WTC11 (cell line): Measurements from ENCODE around the gene VTI1B. TPM values are rescaled to one million over a fixed set of nuclear protein-coding genes. Genes with fewer than 3 reads are reported as not detected.

ENCODE experiments used
- ATAC-seq: fragments of 200-7000 bp; cut with Tn5 transposase; 2 replicates; pipeline ENCODE4 v1.10.0; 2021; ENCODE audit warnings: mild to moderate bottlenecking, moderate library complexity
- CTCF ChIA-PET: fragments of 300-600 bp; sonication (Branson Sonifier 250); formaldehyde crosslinking; loops from one replicate; lab custom pipeline; 2021; ENCODE audit warnings: antibody characterized with exemption; lab: Charles Lee
- POLR2A ChIA-PET: fragments of 350-600 bp; sonication (Branson Sonifier 250); formaldehyde crosslinking; loops from one replicate; lab custom pipeline; 2021; ENCODE audit warnings: antibody characterized with exemption; lab: Charles Lee
- DNase-seq: peaks from one replicate; pipeline ENCODE4 v3.0.0; 2021; ENCODE audit warnings: low spot score
- H3K27ac Mint-ChIP-seq: 2 replicates; pipeline ENCODE4 v1.8.0; 2021; ENCODE audit warnings: mixed read lengths
- H3K27me3 Mint-ChIP-seq: 2 replicates; pipeline ENCODE4 v1.8.0; 2021; ENCODE audit warnings: low read depth, mild to moderate bottlenecking, moderate library complexity, mixed read lengths
- H3K36me3 Mint-ChIP-seq: 2 replicates; pipeline ENCODE4 v1.8.0; 2021; ENCODE audit warnings: mixed read lengths
- H3K4me1 Mint-ChIP-seq: 2 replicates; pipeline ENCODE4 v1.8.0; 2022; ENCODE audit warnings: mixed read lengths
- H3K4me3 Mint-ChIP-seq: 2 replicates; pipeline ENCODE4 v1.8.0; 2021; ENCODE audit warnings: mild to moderate bottlenecking, moderate library complexity, mixed read lengths
- H3K9me3 Mint-ChIP-seq: 2 replicates; pipeline ENCODE4 v1.8.0; 2021; ENCODE audit warnings: mixed read lengths
- AR ChIP-seq: fragments of 250-450 bp; sonication (Bioruptor Pico); IDR thresholded peaks from 2 replicates; pipeline ENCODE4 v1.9.0; 2021; ENCODE audit warnings: mild to moderate bottlenecking
- CBFB ChIP-seq: sonication (generic); formaldehyde crosslinking; IDR thresholded peaks from 2 replicates; pipeline ENCODE4 v1.8.1; 2022; ENCODE audit warnings: mild to moderate bottlenecking, low read depth, missing genetic modification reagents
- CREB1 ChIP-seq: sonication (generic); formaldehyde crosslinking; IDR thresholded peaks from 2 replicates; pipeline ENCODE4 v1.8.0; 2023; ENCODE audit warnings: mild to moderate bottlenecking, missing genetic modification reagents
- CREM ChIP-seq: sonication (generic); formaldehyde crosslinking; IDR thresholded peaks from 2 replicates; pipeline ENCODE4 v1.8.1; 2022; ENCODE audit warnings: mild to moderate bottlenecking, missing genetic modification reagents, moderate library complexity
- E2F1 ChIP-seq: sonication (generic); formaldehyde crosslinking; IDR thresholded peaks from 2 replicates; pipeline ENCODE4 v1.8.0; 2022; ENCODE audit warnings: mild to moderate bottlenecking, missing genetic modification reagents
- E2F5 ChIP-seq: sonication (generic); formaldehyde crosslinking; IDR thresholded peaks from 2 replicates; pipeline ENCODE4 v1.8.1; 2022; ENCODE audit warnings: mild to moderate bottlenecking, moderate library complexity, missing genetic modification reagents
- FOXJ3 ChIP-seq: sonication (generic); formaldehyde crosslinking; IDR thresholded peaks from 2 replicates; pipeline ENCODE4 v1.9.0; 2021; ENCODE audit warnings: missing genetic modification reagents, mild to moderate bottlenecking, borderline replicate concordance
- FOXK1 ChIP-seq: sonication (generic); formaldehyde crosslinking; IDR thresholded peaks from 2 replicates; pipeline ENCODE4 v1.8.0; 2022; ENCODE audit warnings: mild to moderate bottlenecking, moderate library complexity, missing genetic modification reagents
- GABPB1 ChIP-seq: sonication (generic); formaldehyde crosslinking; IDR thresholded peaks from 2 replicates; pipeline ENCODE4 v1.8.1; 2023; ENCODE audit warnings: mild to moderate bottlenecking, missing genetic modification reagents
- HMGA2 ChIP-seq: fragments of 250-450 bp; sonication (Bioruptor Pico); IDR thresholded peaks from 2 replicates; pipeline ENCODE4 v1.4.0; 2021; ENCODE audit warnings: mild to moderate bottlenecking, moderate library complexity
- NFYB ChIP-seq: sonication (generic); formaldehyde crosslinking; conservative IDR thresholded peaks from 2 replicates; pipeline ENCODE4 v1.8.0; 2022; ENCODE audit warnings: low read depth, missing genetic modification reagents
- NR1H2 ChIP-seq: sonication (generic); formaldehyde crosslinking; IDR thresholded peaks from 2 replicates; pipeline ENCODE4 v1.9.0; 2021; ENCODE audit warnings: mild to moderate bottlenecking, moderate library complexity, missing genetic modification reagents
- NR2C2 ChIP-seq: sonication (generic); formaldehyde crosslinking; IDR thresholded peaks from 2 replicates; pipeline ENCODE4 v1.8.0; 2022; ENCODE audit warnings: mild to moderate bottlenecking, missing genetic modification reagents
- SP1 ChIP-seq: sonication (generic); formaldehyde crosslinking; conservative IDR thresholded peaks from 2 replicates; pipeline ENCODE4 v1.8.1; 2022; ENCODE audit warnings: missing genetic modification reagents
- TEAD1 ChIP-seq: sonication (generic); formaldehyde crosslinking; IDR thresholded peaks from 2 replicates; pipeline ENCODE4 v1.8.0; 2022; ENCODE audit warnings: mild to moderate bottlenecking, missing genetic modification reagents
- ZNF138 ChIP-seq: sonication (generic); formaldehyde crosslinking; conservative IDR thresholded peaks from 2 replicates; pipeline ENCODE4 v1.8.1; 2022; ENCODE audit warnings: mild to moderate bottlenecking, moderate library complexity, missing genetic modification reagents
- ZNF423 ChIP-seq: fragments of 250-450 bp; sonication (Bioruptor Pico); IDR thresholded peaks from 2 replicates; pipeline ENCODE4 v2.1.2; 2022; ENCODE audit warnings: mild to moderate bottlenecking, moderate library complexity
- total RNA-seq: library from RNA; stranded (reverse); gene quantifications from 3 replicates; pipeline ENCODE4 v1.2.3, GENCODE V29; 2021
- TF ChIP-seq, protein P1 (sequence below): sonication (generic); formaldehyde crosslinking; IDR thresholded peaks from 2 replicates; pipeline ENCODE4 v1.8.0; 2022; ENCODE audit warnings: mild to moderate bottlenecking, missing genetic modification reagents
- TF ChIP-seq, protein P2 (sequence below): sonication (generic); formaldehyde crosslinking; IDR thresholded peaks from 2 replicates; pipeline ENCODE4 v1.8.1; 2023; ENCODE audit warnings: mild to moderate bottlenecking, moderate library complexity, missing genetic modification reagents
- TF ChIP-seq, protein P3 (sequence below): sonication (generic); formaldehyde crosslinking; IDR thresholded peaks from 2 replicates; pipeline ENCODE4 v1.8.0; 2022; ENCODE audit warnings: mild to moderate bottlenecking, missing genetic modification reagents
- TF ChIP-seq, protein P4 (sequence below): sonication (generic); formaldehyde crosslinking; IDR thresholded peaks from 2 replicates; pipeline ENCODE4 v1.8.0; 2023; ENCODE audit warnings: missing genetic modification reagents, mild to moderate bottlenecking, borderline replicate concordance

VTI1B gene
- total RNA-seq, 1 experiment from 2014 or later, result 108 TPM

- TF ChIP-seq E2F5 (no peak), NR2C2 (CRISPR knock-in tag) (no peak), CBFB (CRISPR knock-in tag) (no peak), CREB1 (CRISPR knock-in tag) (no peak), ZNF423 (CRISPR knock-in tag) (no peak), NFYB (no peak), AR (CRISPR knock-in tag) (no peak), E2F1 (CRISPR knock-in tag) (no peak), ZNF138 (CRISPR knock-in tag) (no peak), FOXK1 (peak; percentile 47; the same call in 1 of the 2 replicates), SP1 (CRISPR knock-in tag) (peak; percentile 80), CREM (CRISPR knock-in tag) (0 out of 2 replicates have a peak, but pooled peaks have one; percentile 18)
- TF ChIP-seq, protein P1, sequence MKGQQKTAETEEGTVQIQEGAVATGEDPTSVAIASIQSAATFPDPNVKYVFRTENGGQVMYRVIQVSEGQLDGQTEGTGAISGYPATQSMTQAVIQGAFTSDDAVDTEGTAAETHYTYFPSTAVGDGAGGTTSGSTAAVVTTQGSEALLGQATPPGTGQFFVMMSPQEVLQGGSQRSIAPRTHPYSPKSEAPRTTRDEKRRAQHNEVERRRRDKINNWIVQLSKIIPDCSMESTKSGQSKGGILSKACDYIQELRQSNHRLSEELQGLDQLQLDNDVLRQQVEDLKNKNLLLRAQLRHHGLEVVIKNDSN, result no peak
- TF ChIP-seq, protein P2, sequence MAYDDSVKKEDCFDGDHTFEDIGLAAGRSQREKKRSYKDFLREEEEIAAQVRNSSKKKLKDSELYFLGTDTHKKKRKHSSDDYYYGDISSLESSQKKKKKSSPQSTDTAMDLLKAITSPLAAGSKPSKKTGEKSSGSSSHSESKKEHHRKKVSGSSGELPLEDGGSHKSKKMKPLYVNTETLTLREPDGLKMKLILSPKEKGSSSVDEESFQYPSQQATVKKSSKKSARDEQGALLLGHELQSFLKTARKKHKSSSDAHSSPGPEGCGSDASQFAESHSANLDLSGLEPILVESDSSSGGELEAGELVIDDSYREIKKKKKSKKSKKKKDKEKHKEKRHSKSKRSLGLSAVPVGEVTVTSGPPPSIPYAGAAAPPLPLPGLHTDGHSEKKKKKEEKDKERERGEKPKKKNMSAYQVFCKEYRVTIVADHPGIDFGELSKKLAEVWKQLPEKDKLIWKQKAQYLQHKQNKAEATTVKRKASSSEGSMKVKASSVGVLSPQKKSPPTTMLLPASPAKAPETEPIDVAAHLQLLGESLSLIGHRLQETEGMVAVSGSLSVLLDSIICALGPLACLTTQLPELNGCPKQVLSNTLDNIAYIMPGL (CRISPR knock-in tag), result no peak
These were observed 21.0 kb upstream of the VTI1B start, which contains the start of gene RDH11 (continued) for GRCh38 chr14:67695394-67695949.

- Mint-ChIP-seq H3K4me3 (peak overlapping the region; percentile 96), H3K9me3 (no peaks in the 10 kb centered on the region), H3K27ac (peak overlapping the region; percentile 99), H3K27me3 (peaks cover 11% of the 10 kb centered on the region), H3K4me1 (peaks cover 11% of the 10 kb centered on the region), H3K36me3 (peaks cover 35% of the 10 kb centered on the region)
- DNase-seq (peak; percentile 70), ATAC-seq (peak; percentile 88)
- ChIA-PET POLR2A (interaction anchor here (0.6 to 2.1 kb wide), 16 partner anchors 10 to 335 kb away, joined by 3 to 21 read pairs (median 4); partner anchors contain the start of genes ARG2, ATP6V1D, EIF2S1 and PIGH), CTCF (interaction anchor here (0.5 to 2.6 kb wide), 14 partner anchors 10 to 335 kb away, joined by 3 to 23 read pairs (median 4); partner anchors contain the start of genes ARG2, ATP6V1D and PIGH)
- TF ChIP-seq ZNF423 (CRISPR knock-in tag), result no peak
- TF ChIP-seq, protein P1, result 0 out of 2 replicates have a peak, but pooled peaks have one; percentile 3
- TF ChIP-seq FOXK1, result 0 out of 2 replicates have a peak, but pooled peaks have one; percentile 47
- 0 out of 2 replicates have a peak, but pooled peaks have one; percentile 11 for TF ChIP-seq GABPB1 (CRISPR knock-in tag)
- TF ChIP-seq TEAD1, result 0 out of 2 replicates have a peak, but pooled peaks have one; percentile 37
- TF ChIP-seq NFYB, result peak; percentile 49
- 0 out of 2 replicates have a peak, but pooled peaks have one; percentile 5 for TF ChIP-seq NR1H2
- no peak for TF ChIP-seq HMGA2 (CRISPR knock-in tag)
- TF ChIP-seq, protein P3, sequence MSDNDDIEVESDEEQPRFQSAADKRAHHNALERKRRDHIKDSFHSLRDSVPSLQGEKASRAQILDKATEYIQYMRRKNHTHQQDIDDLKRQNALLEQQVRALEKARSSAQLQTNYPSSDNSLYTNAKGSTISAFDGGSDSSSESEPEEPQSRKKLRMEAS, result peak; percentile 14
- TF ChIP-seq, protein P4, sequence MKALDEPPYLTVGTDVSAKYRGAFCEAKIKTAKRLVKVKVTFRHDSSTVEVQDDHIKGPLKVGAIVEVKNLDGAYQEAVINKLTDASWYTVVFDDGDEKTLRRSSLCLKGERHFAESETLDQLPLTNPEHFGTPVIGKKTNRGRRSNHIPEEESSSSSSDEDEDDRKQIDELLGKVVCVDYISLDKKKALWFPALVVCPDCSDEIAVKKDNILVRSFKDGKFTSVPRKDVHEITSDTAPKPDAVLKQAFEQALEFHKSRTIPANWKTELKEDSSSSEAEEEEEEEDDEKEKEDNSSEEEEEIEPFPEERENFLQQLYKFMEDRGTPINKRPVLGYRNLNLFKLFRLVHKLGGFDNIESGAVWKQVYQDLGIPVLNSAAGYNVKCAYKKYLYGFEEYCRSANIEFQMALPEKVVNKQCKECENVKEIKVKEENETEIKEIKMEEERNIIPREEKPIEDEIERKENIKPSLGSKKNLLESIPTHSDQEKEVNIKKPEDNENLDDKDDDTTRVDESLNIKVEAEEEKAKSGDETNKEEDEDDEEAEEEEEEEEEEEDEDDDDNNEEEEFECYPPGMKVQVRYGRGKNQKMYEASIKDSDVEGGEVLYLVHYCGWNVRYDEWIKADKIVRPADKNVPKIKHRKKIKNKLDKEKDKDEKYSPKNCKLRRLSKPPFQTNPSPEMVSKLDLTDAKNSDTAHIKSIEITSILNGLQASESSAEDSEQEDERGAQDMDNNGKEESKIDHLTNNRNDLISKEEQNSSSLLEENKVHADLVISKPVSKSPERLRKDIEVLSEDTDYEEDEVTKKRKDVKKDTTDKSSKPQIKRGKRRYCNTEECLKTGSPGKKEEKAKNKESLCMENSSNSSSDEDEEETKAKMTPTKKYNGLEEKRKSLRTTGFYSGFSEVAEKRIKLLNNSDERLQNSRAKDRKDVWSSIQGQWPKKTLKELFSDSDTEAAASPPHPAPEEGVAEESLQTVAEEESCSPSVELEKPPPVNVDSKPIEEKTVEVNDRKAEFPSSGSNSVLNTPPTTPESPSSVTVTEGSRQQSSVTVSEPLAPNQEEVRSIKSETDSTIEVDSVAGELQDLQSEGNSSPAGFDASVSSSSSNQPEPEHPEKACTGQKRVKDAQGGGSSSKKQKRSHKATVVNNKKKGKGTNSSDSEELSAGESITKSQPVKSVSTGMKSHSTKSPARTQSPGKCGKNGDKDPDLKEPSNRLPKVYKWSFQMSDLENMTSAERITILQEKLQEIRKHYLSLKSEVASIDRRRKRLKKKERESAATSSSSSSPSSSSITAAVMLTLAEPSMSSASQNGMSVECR, result peak; percentile 33; the same call in 1 of the 2 replicates
- peak; percentile 22; the same call in 1 of the 2 replicates for TF ChIP-seq FOXJ3 (CRISPR knock-in tag)
These were observed 20.5 kb upstream of the VTI1B start for GRCh38 chr14:67694791-67695393.
